ENCODE results near the gene FAM135A. TPM values are rescaled to one million over a fixed set of nuclear protein-coding genes. Genes with fewer than 3 reads are reported as not detected.
"Not testable (repeated sequence)": the region's sequence is repeated elsewhere in the genome, so short reads cannot be mapped to it uniquely, and the experiment has no call there.

The FAM135A gene
- total RNA-seq, 1 experiment from 2014 or later = 31.0 TPM

DNA sequence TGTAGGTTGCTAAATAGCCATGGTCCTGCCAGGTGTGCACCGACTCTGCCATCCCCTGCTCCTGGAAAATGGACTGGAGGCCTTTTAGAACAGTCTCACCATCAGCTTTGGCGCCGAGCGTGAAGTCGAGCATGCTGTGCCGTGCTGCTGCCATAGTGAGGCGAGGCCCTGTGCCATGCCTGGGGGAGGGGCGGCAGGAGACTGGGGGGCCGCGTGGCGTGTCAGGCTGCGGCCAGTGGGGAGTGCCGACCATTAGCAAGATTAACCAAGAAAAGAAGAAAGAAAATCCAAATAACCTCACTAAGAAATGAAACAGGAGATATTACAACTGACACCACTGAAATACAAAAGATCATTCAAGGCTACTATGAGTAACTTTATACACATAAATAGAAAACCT lies 195.9 kb downstream of the FAM135A start:
- H3K4ac ChIP-seq (ENCODE audit: low read depth, low read length); H3K27me3 ChIP-seq (ENCODE audit: insufficient read depth, low read length); H2AFZ ChIP-seq (ENCODE audit: low read length); H4K91ac ChIP-seq (ENCODE audit: insufficient read length, low read depth, low read length); H3K27ac ChIP-seq (ENCODE audit: insufficient read length, low read depth, low read length); H4K8ac ChIP-seq (replicated peaks; ENCODE audit: insufficient read length, low read depth, low read length); H3K18ac ChIP-seq (ENCODE audit: insufficient read length, low read depth, low read length); H3K4me1 ChIP-seq (ENCODE audit: insufficient read depth, low read length); H3K14ac ChIP-seq (ENCODE audit: insufficient read depth, low read length); H3K79me2 ChIP-seq (ENCODE audit: insufficient read depth, low read length); H3K27me3 Mint-ChIP-seq (ENCODE audit: low read depth); H2BK5ac ChIP-seq (ENCODE audit: insufficient read length, low read length); H3K4me3 Mint-ChIP-seq; H2BK15ac ChIP-seq (ENCODE audit: low read depth, low read length); H3K27ac Mint-ChIP-seq; H3K9ac ChIP-seq (ENCODE audit: extremely low read depth, insufficient read length, low read length); H2BK120ac ChIP-seq (ENCODE audit: low read depth, low read length, poor library complexity, severe bottlenecking); H3K79me1 ChIP-seq (ENCODE audit: insufficient read depth, low read depth, low read length, poor library complexity, severe bottlenecking); H2BK12ac ChIP-seq (ENCODE audit: insufficient read length, low read depth, low read length); H2BK20ac ChIP-seq (ENCODE audit: low read depth, low read length, poor library complexity, severe bottlenecking); H3K23ac ChIP-seq (ENCODE audit: insufficient read length, low read depth, low read length); H4K5ac ChIP-seq (ENCODE audit: insufficient read length, low read depth, low read length); H2AK5ac ChIP-seq (ENCODE audit: insufficient read length, low read length); H3K23me2 ChIP-seq (ENCODE audit: insufficient read length, low read depth, low read length, poor library complexity, severe bottlenecking); H3K56ac ChIP-seq (ENCODE audit: insufficient read length, low read depth, low read length); H3T11ph ChIP-seq (ENCODE audit: low read length); H3K4me1 Mint-ChIP-seq; DNase-seq; H3K9me3 ChIP-seq (ENCODE audit: control insufficient read depth, low read depth, low read length); H3K4me2 ChIP-seq (ENCODE audit: insufficient read depth, insufficient read length, low read length); H4K20me1 ChIP-seq (ENCODE audit: control insufficient read depth, insufficient read depth, insufficient read length): not testable (repeated sequence)
- no CpG with 5 or more reads among the region's 13 CpGs for WGBS (ENCODE audit: extremely low coverage, insufficient read length, low lambda C conversion rate)
- H3K36me3 Mint-ChIP-seq (ENCODE audit: insufficient read depth in 1 of 3, low read depth in 3 of 3) = peaks cover 2 to 11% (median 5%) of the 10 kb centered on the region in 3 experiments; a peak in 5 of 7 replicates
- peaks cover 10 to 14% of the 10 kb centered on the region in 2 experiments for H3K9me3 Mint-ChIP-seq

Other genes starting within 250 kb of the FAM135A start
- gene COL9A1, start 110.4 kb upstream of the FAM135A start, total RNA-seq (2021) = 7.7 and 7.8 TPM in 2 replicates
- 9.2 and 9.9 TPM in 2 replicates for gene SDHAF4, start 153.4 kb downstream of the FAM135A start, total RNA-seq (2021)